ENCODE measurements around the gene TASP1.

TASP1 gene

DNA sequence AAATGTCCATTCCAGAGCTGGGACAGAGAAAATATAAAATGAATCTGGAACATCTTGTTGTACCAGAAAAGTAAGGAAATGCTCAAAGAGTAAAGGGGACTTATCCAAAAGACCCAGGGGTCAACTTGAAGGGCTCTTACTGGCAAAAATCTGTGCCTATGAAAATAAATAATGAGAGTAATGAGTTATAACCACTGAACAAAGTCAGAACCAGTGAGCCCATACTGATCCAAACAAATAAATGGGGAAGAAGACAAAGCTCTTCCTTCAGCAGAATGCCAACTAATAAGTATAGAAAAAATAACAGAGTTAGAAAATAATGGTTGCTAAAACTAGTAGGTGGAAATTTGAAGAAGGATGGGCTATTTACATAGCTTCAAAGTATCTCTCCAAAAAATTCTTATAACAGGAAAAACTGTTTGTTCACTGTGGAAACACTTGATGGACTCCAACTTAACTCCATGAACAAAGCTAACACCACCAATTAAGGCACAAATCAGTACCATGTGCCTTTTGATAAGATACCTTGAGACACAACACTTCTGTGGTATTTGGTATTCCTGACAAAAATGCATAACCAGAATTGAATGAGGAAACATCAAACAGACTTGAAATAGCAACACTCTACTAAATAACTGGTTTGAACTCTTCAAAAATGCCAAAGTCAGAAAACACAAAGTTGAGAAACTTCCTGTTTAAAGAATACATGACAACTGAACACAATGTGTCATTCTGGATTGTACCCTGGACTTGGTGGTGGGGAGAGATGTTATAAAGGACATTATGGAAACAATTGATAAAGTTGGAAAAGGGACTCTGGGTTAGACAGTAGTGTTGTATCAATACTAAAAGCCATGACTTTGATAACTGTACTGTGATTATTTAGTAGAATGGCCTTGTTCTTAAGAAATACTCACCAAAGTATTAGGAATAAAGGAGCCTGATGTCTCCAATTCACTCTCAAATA is 220.2 kb downstream of the TASP1 start:
- Histone ChIP-seq H3K4me3 (ENCODE audit: insufficient read length, low read depth) (no peak overlapping the region), H3K36me3 (ENCODE audit: insufficient read depth, insufficient read length, low read length) (peaks cover 4% of the 10 kb centered on the region), H3K9ac (ENCODE audit: insufficient read length, low read depth) (no peak overlapping the region), H3K4me1 (ENCODE audit: insufficient read depth, insufficient read length) (no peaks in the 10 kb centered on the region), H3K9me3 (ENCODE audit: insufficient read depth, low read length) (no peaks in the 10 kb centered on the region), H3K27me3 (ENCODE audit: insufficient read depth, insufficient read length) (no peaks in the 10 kb centered on the region)
- DNase-seq (ENCODE audit: low read depth, low spot score): no peak
- TF ChIP-seq YY1 (IDR thresholded peaks at IDR 0.05; ENCODE audit: insufficient read depth, insufficient read length) (no peak), SUZ12 (IDR thresholded peaks at IDR 0.05; ENCODE audit: extremely low read depth, insufficient read depth, insufficient read length) (no peak), ZNF274 (IDR thresholded peaks at IDR 0.05; ENCODE audit: low read depth, low read length) (no peak)

GRCh38 chr20:13416531-13416930 is 222.2 kb downstream of the TASP1 start:
- no peak for DNase-seq (ENCODE audit: low read depth, low spot score)
- TF ChIP-seq SUZ12 (IDR thresholded peaks at IDR 0.05; ENCODE audit: extremely low read depth, insufficient read depth, insufficient read length) (no peak), YY1 (IDR thresholded peaks at IDR 0.05; ENCODE audit: insufficient read depth, insufficient read length) (no peak), ZNF274 (IDR thresholded peaks at IDR 0.05; ENCODE audit: low read depth, low read length) (no peak)
- no peak overlapping the region for H3K9ac ChIP-seq (ENCODE audit: insufficient read length, low read depth)
- no peak overlapping the region for H3K4me3 ChIP-seq (ENCODE audit: insufficient read length, low read depth)
- H3K4me1 ChIP-seq (ENCODE audit: insufficient read depth, insufficient read length): no peaks in the 10 kb centered on the region
- H3K9me3 ChIP-seq (ENCODE audit: insufficient read depth, low read length): no peaks in the 10 kb centered on the region
- H3K27me3 ChIP-seq (ENCODE audit: insufficient read depth, insufficient read length): no peaks in the 10 kb centered on the region
- peaks cover 4% of the 10 kb centered on the region for H3K36me3 ChIP-seq (ENCODE audit: insufficient read depth, insufficient read length, low read length)

DNA sequence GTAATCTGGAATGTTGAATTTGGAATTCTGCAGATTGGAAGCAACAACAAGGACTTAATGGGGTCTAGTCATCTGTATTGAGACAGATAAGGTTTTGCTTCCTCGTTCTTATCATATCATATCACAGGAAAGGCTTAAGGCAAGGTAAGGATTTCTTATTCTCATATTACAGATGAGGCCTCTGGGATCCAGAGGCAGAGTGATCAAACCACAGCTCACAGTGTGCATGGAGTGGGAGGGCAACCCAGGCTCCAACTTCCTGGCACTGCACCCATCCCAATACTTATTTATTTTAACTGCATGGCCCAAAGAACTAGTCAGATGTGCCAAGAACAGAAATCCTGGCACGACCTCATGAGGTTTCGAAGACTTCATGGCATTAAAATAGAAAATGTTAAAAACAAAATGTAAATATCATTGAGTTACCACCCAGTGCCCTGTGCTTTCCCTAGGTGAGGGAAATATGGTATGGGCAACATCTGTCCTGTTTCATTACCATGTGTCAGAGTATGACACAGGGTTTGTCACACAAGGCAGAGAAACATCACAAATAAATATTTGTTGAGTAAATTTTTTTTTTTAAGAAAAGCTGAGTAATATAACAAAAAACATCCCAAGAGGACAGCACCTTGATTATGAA is 225.8 kb downstream of the TASP1 start:
- Histone ChIP-seq H3K4me3 (ENCODE audit: insufficient read length, low read depth) (no peak overlapping the region), H3K9ac (ENCODE audit: insufficient read length, low read depth) (no peak overlapping the region), H3K36me3 (ENCODE audit: insufficient read depth, insufficient read length, low read length) (peaks cover 4% of the 10 kb centered on the region), H3K4me1 (ENCODE audit: insufficient read depth, insufficient read length) (no peaks in the 10 kb centered on the region), H3K9me3 (ENCODE audit: insufficient read depth, low read length) (no peaks in the 10 kb centered on the region), H3K27me3 (ENCODE audit: insufficient read depth, insufficient read length) (no peaks in the 10 kb centered on the region)
- DNase-seq (ENCODE audit: low read depth, low spot score): no peak
- no peak for TF ChIP-seq ZNF274 (IDR thresholded peaks at IDR 0.05; ENCODE audit: low read depth, low read length)
- no peak for TF ChIP-seq SUZ12 (IDR thresholded peaks at IDR 0.05; ENCODE audit: extremely low read depth, insufficient read depth, insufficient read length)
- no peak for TF ChIP-seq YY1 (IDR thresholded peaks at IDR 0.05; ENCODE audit: insufficient read depth, insufficient read length)

- H3K4me1 ChIP-seq (ENCODE audit: insufficient read depth, insufficient read length): no peaks in the 10 kb centered on the region
- H3K9ac ChIP-seq (ENCODE audit: insufficient read length, low read depth): no peak overlapping the region
- DNase-seq (ENCODE audit: low read depth, low spot score): no peak
- no peaks in the 10 kb centered on the region for H3K27me3 ChIP-seq (ENCODE audit: insufficient read depth, insufficient read length)
- no peaks in the 10 kb centered on the region for H3K36me3 ChIP-seq (ENCODE audit: insufficient read depth, insufficient read length, low read length)
- TF ChIP-seq YY1 (IDR thresholded peaks at IDR 0.05; ENCODE audit: insufficient read depth, insufficient read length) (no peak), SUZ12 (IDR thresholded peaks at IDR 0.05; ENCODE audit: extremely low read depth, insufficient read depth, insufficient read length) (no peak), ZNF274 (IDR thresholded peaks at IDR 0.05; ENCODE audit: low read depth, low read length) (no peak)
- no peak overlapping the region for H3K4me3 ChIP-seq (ENCODE audit: insufficient read length, low read depth)
- no peaks in the 10 kb centered on the region for H3K9me3 ChIP-seq (ENCODE audit: insufficient read depth, low read length)
Observed at GRCh38 chr20:13404293-13404692, 234.4 kb downstream of the TASP1 start.

DNA sequence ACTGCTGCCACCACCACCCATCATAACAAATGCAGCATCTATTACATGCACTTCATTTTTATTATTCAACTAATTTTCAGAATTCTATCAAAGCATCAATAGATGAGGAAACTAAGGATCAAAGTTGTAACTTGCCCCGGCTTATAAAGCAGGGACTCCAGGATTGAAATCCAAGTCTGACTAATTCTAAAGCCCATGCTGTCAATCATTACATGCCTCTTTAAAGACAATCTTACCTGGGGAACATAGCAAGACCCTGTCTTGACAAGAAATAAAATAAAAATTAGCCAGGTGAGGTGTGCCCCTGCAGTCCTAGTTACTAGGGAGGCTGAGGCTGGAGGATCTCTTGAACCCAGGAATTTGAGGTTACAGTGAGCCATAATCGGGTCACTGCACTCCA is 235.3 kb downstream of the TASP1 start:
- Histone ChIP-seq H3K9ac (ENCODE audit: insufficient read length, low read depth) (no peak overlapping the region), H3K9me3 (ENCODE audit: insufficient read depth, low read length) (no peaks in the 10 kb centered on the region), H3K27me3 (ENCODE audit: insufficient read depth, insufficient read length) (no peaks in the 10 kb centered on the region), H3K4me1 (ENCODE audit: insufficient read depth, insufficient read length) (no peaks in the 10 kb centered on the region), H3K4me3 (ENCODE audit: insufficient read length, low read depth) (no peak overlapping the region), H3K36me3 (ENCODE audit: insufficient read depth, insufficient read length, low read length) (no peaks in the 10 kb centered on the region)
- TF ChIP-seq SUZ12 (IDR thresholded peaks at IDR 0.05; ENCODE audit: extremely low read depth, insufficient read depth, insufficient read length): no peak
- no peak for TF ChIP-seq YY1 (IDR thresholded peaks at IDR 0.05; ENCODE audit: insufficient read depth, insufficient read length)
- no peak for TF ChIP-seq ZNF274 (IDR thresholded peaks at IDR 0.05; ENCODE audit: low read depth, low read length)
- no peak for DNase-seq (ENCODE audit: low read depth, low spot score)

DNA sequence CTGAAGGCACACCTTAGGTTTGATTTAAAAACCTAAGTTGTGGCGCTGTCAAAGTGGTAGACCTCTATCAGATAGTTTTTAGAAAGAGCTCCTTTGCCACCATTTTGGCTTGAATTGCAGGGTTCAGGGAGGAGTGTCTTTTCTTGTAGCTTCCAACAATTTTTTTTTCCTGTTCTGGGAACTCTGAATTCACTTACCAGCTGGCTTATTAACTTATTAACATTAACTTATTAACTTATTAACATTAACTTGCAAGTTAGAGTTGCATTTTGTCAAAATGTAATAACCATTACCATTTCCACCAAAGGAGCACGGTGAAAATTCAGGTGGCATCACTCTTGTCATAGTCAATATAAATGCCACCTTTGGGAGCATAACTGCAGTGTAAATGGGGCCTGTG is 235.7 kb downstream of the TASP1 start:
- Histone ChIP-seq H3K9ac (ENCODE audit: insufficient read length, low read depth) (no peak overlapping the region), H3K9me3 (ENCODE audit: insufficient read depth, low read length) (no peaks in the 10 kb centered on the region), H3K36me3 (ENCODE audit: insufficient read depth, insufficient read length, low read length) (no peaks in the 10 kb centered on the region), H3K27me3 (ENCODE audit: insufficient read depth, insufficient read length) (no peaks in the 10 kb centered on the region), H3K4me1 (ENCODE audit: insufficient read depth, insufficient read length) (no peaks in the 10 kb centered on the region), H3K4me3 (ENCODE audit: insufficient read length, low read depth) (no peak overlapping the region)
- no peak for DNase-seq (ENCODE audit: low read depth, low spot score)
- TF ChIP-seq SUZ12 (IDR thresholded peaks at IDR 0.05; ENCODE audit: extremely low read depth, insufficient read depth, insufficient read length): no peak

DNA sequence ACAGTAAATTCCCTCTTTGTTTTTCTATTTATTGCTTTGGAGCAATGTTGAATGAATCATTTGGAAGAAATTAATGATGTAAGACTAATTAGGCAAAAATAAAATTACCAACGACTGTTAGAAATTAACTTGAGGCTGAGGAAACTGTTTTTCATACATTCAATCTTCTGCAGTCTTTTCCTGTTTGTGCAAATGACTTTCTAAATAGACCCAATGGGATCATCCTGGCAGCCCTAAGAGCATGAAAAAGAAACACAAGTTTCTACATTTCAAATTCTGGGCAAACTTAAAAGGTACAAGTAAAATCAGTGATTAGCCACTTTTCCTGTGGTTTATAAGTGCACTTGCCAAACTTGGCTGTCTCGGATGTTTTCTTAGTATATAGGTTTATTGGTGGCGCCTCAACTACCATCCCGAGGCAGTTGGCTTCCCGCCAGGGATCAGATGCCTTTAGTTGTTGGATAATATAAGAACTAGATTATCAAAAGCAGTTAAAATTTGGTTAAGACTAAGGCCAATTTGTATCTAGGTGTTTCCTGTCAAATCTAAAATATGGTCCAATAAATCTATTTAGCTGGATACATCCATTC is 236.5 kb downstream of the TASP1 start:
- TF ChIP-seq SUZ12 (IDR thresholded peaks at IDR 0.05; ENCODE audit: extremely low read depth, insufficient read depth, insufficient read length): no peak
- no peak for TF ChIP-seq YY1 (IDR thresholded peaks at IDR 0.05; ENCODE audit: insufficient read depth, insufficient read length)
- TF ChIP-seq ZNF274 (IDR thresholded peaks at IDR 0.05; ENCODE audit: low read depth, low read length): no peak
- H3K4me3 ChIP-seq (ENCODE audit: insufficient read length, low read depth): no peak overlapping the region
- DNase-seq (ENCODE audit: low read depth, low spot score): no peak
- no peak overlapping the region for H3K9ac ChIP-seq (ENCODE audit: insufficient read length, low read depth)
- no peaks in the 10 kb centered on the region for H3K9me3 ChIP-seq (ENCODE audit: insufficient read depth, low read length)
- no peaks in the 10 kb centered on the region for H3K4me1 ChIP-seq (ENCODE audit: insufficient read depth, insufficient read length)
- H3K36me3 ChIP-seq (ENCODE audit: insufficient read depth, insufficient read length, low read length): no peaks in the 10 kb centered on the region
- H3K27me3 ChIP-seq (ENCODE audit: insufficient read depth, insufficient read length): no peaks in the 10 kb centered on the region

Measured in NT2/D1 (cell line).